IMR-90 (cell line): ENCODE data around the gene TAF3. TPM values are rescaled to one million over a fixed set of nuclear protein-coding genes. Genes with fewer than 3 reads are reported as not detected.

ENCODE experiments used
- ATAC-seq: fragments of 200-7000 bp; cut with Tn5 transposase; 2 replicates; pipeline ENCODE4 v1.9.1; 2020; ENCODE audit warnings: low read depth, mild to moderate bottlenecking, moderate library complexity
- BruUV-seq: library from RNA; stranded (reverse); fragments of 400-500 nt; replicated peaks from 2 replicates; lab custom pipeline; 2021; lab: Mats Ljungman, UMichigan
- CTCF ChIA-PET: fragments of 300-600 bp; formaldehyde crosslinking; extraction: SDS; loops from one replicate; lab custom pipeline; 2021; ENCODE audit warnings: antibody characterized with exemption; lab: Yijun Ruan, JAX
- POLR2A ChIA-PET: fragments of 300-600 bp; sonication (Branson Sonifier 250); formaldehyde crosslinking; loops from one replicate; lab custom pipeline; 2022; ENCODE audit warnings: antibody characterized with exemption; ENCODE audit not compliant: unreplicated experiment; lab: Charles Lee
- DNase-seq: peaks from one replicate; pipeline ENCODE4 v3.0.0; 2013
- H2AFZ ChIP-seq: replicated peaks from 2 replicates; pipeline ENCODE3; 2013; ENCODE audit warnings: low read length, mild to moderate bottlenecking; ENCODE audit not compliant: poor library complexity
- H2AK5ac ChIP-seq: 2 replicates; pipeline ENCODE4 v1.6.1; 2013; ENCODE audit warnings: low read depth, low read length, inconsistent platforms
- H2AK9ac ChIP-seq: replicated peaks from 2 replicates; pipeline ENCODE3; 2013; ENCODE audit warnings: mild to moderate bottlenecking, low read depth, low read length, moderate library complexity; ENCODE audit not compliant: poor library complexity
- H2BK120ac ChIP-seq: 2 replicates; pipeline ENCODE4 v1.6.1; 2013; ENCODE audit warnings: low read depth, low read length, inconsistent platforms
- H2BK15ac ChIP-seq: 3 replicates; pipeline ENCODE4 v1.6.1; 2013; ENCODE audit warnings: low read depth, low read length, inconsistent platforms
- H2BK20ac ChIP-seq: 2 replicates; pipeline ENCODE4 v1.6.1; 2013; ENCODE audit warnings: low read depth, mild to moderate bottlenecking, inconsistent platforms, low read length, moderate library complexity
- H2BK5ac ChIP-seq: 2 replicates; pipeline ENCODE4 v1.6.1; 2013; ENCODE audit warnings: mild to moderate bottlenecking, low read depth, low read length, inconsistent platforms; ENCODE audit not compliant: poor library complexity, severe bottlenecking
- H3K14ac ChIP-seq: replicated peaks from 2 replicates; pipeline ENCODE4 v1.6.1; 2013; ENCODE audit warnings: low read depth, low read length, inconsistent platforms
- H3K18ac ChIP-seq: 2 replicates; pipeline ENCODE4 v1.6.1; 2013; ENCODE audit warnings: low read depth, low read length, control low read depth
- H3K23ac ChIP-seq: 2 replicates; pipeline ENCODE4 v1.6.1; 2013; ENCODE audit warnings: low read depth, low read length, inconsistent platforms
- H3K27ac ChIP-seq: 2 replicates; pipeline ENCODE4 v1.5.1; 2013; ENCODE audit warnings: mild to moderate bottlenecking, control low read depth, low read length; ENCODE audit not compliant: insufficient read depth
- H3K27me3 ChIP-seq: 2 replicates; pipeline ENCODE4 v1.6.1; 2013; ENCODE audit warnings: low read length; ENCODE audit not compliant: control insufficient read depth, insufficient read depth
- H3K36me3 ChIP-seq: 2 replicates; pipeline ENCODE4 v1.6.1; 2013; ENCODE audit warnings: low read length, mixed read lengths; ENCODE audit not compliant: control insufficient read depth, insufficient read depth
- H3K4ac ChIP-seq: 2 replicates; pipeline ENCODE4 v1.6.1; 2013; ENCODE audit warnings: low read depth, low read length, inconsistent platforms
- H3K4me1 ChIP-seq: 2 replicates; pipeline ENCODE4 v1.6.1; 2013; ENCODE audit warnings: low read length, mixed read lengths; ENCODE audit not compliant: control insufficient read depth, insufficient read depth
- H3K4me2 ChIP-seq: 2 replicates; pipeline ENCODE4 v1.6.1; 2013; ENCODE audit warnings: low read depth, mild to moderate bottlenecking, control low read depth, low read length, moderate library complexity
- H3K4me3 ChIP-seq: 2 replicates; pipeline ENCODE4 v1.5.1; 2013; ENCODE audit warnings: low read depth, mild to moderate bottlenecking, control low read depth, low read length, moderate library complexity; ENCODE audit not compliant: insufficient read depth
- H3K56ac ChIP-seq: 2 replicates; pipeline ENCODE4 v1.6.1; 2013; ENCODE audit warnings: low read length, inconsistent platforms; ENCODE audit not compliant: insufficient read depth; ENCODE audit errors: extremely low read depth
- H3K79me1 ChIP-seq, 2 experiments: 2 replicates each; pipeline ENCODE4 v1.6.1; 2013; ENCODE audit warnings: low read length in 2 of 2, inconsistent platforms in 1 of 2, low read depth in 1 of 2
- H3K9ac ChIP-seq: 2 replicates; pipeline ENCODE4 v1.6.1; 2013; ENCODE audit warnings: low read depth, low read length, control low read depth
- H3K9me1 ChIP-seq: 2 replicates; pipeline ENCODE4 v1.6.1; 2013; ENCODE audit warnings: low read length, inconsistent platforms; ENCODE audit not compliant: insufficient read depth
- H3K9me3 ChIP-seq: 2 replicates; pipeline ENCODE4 v1.6.1; 2013; ENCODE audit warnings: low read length; ENCODE audit not compliant: control insufficient read depth, insufficient read depth
- H4K20me1 ChIP-seq: 2 replicates; pipeline ENCODE4 v1.6.1; 2013; ENCODE audit warnings: low read length, inconsistent platforms; ENCODE audit not compliant: insufficient read depth
- H4K5ac ChIP-seq: 2 replicates; pipeline ENCODE4 v1.6.1; 2013; ENCODE audit warnings: mild to moderate bottlenecking, low read depth, low read length, control low read depth
- H4K8ac ChIP-seq, 2 experiments: 2 replicates each; pipeline ENCODE4 v1.6.1; 2013; ENCODE audit warnings: low read depth in 2 of 2, low read length in 2 of 2, control low read depth in 1 of 2, inconsistent platforms in 1 of 2
- H4K91ac ChIP-seq: 2 replicates; pipeline ENCODE4 v1.6.1; 2013; ENCODE audit warnings: low read depth, low read length, inconsistent platforms; ENCODE audit not compliant: insufficient read depth
- MAFK ChIP-seq: IDR thresholded peaks from 2 replicates; pipeline ENCODE4 v1.6.1; 2012; ENCODE audit warnings: low read depth, low read length, improper control_type of control experiment
- RCOR1 ChIP-seq: IDR thresholded peaks from 2 replicates; pipeline ENCODE4 v1.6.1; 2012; ENCODE audit warnings: mild to moderate bottlenecking, low read length, improper control_type of control experiment; ENCODE audit not compliant: insufficient replicate concordance
- RFX5 ChIP-seq: IDR thresholded peaks from 2 replicates; pipeline ENCODE4 v1.8.0; 2012; ENCODE audit warnings: low read depth, mild to moderate bottlenecking, low read length, moderate library complexity
- WGBS, 2 experiments: methylation state at CpG; one replicate each; pipeline versions ENCODE4 v1.1.5 to v1.1.7; 2013; ENCODE audit warnings: missing lambda C conversion rate in 2 of 2; ENCODE audit not compliant: insufficient read length in 1 of 2; ENCODE audit errors: extremely low coverage in 2 of 2; 5-methylcytosine and 5-hydroxymethylcytosine counted together
- dilution Hi-C: fragments of 300-500 bp; cut with HindIII; formaldehyde crosslinking; loops from one replicate; pipeline ENCODE4 v1.14.3; 2018; ENCODE audit warnings: low sequenced_read_pairs; ENCODE audit not compliant: unreplicated experiment
- in situ Hi-C: fragments of 300-500 bp; cut with MboI; formaldehyde crosslinking; loops from 3 replicates; pipeline ENCODE4 v1.14.3; 2019; ENCODE audit warnings: low sequenced_read_pairs, inconsistent platforms, mixed read lengths
- intact Hi-C: fragments of 100-400 bp; cut with micrococcal nuclease; formaldehyde crosslinking; loops from 2 replicates; pipeline ENCODE4 v1.10.0; 2022
- polyA plus RNA-seq, 3 experiments: library from polyadenylated mRNA; depleted of rRNA; stranded (reverse); fragments of >200 nt; gene quantifications; 2 replicates each; pipeline ENCODE4 v1.2.3, GENCODE V29; 2012; ENCODE audit warnings: low replicate concordance in 1 of 3
- total RNA-seq: library from RNA; depleted of rRNA; stranded (reverse); fragments of >200 nt; gene quantifications from 2 replicates; pipeline ENCODE4 v1.2.3, GENCODE V29; 2012

The TAF3 gene
- total and polyA plus RNA-seq, 2 of the 4 experiments (the other 2 are of a cell fraction), result 1.4 to 2.3 TPM

DNA sequence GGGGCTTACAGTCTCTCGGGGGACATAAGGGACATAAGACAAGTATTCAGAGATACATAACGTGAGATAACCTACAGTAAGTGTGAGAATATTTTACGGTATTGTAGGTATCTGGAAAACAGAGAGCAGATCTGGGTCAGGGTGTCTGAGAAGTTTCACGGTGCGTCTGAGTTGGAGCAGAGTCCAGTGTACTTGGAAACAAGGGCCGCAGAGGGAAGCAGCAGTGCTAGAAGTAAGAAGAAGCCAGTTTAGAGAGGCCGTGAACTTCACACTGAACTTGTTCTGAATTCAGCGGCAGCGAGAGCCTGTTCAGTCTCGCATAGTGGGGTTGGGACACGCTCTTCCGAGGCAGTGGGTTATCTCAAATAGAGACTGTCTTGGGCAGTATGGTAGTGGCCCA is 85.5 kb downstream of the TAF3 start:
- 97% methylated on average over 6 of the region's 12 CpGs; no CpG with 5 or more reads in 1 of the 2 experiments for WGBS, 2 experiments
- POLR2A ChIA-PET, result no interaction called here

More for the DNA sequence above, 85.5 kb downstream of the TAF3 start:
- H3K23ac ChIP-seq, result no peak overlapping the region
- H2AFZ ChIP-seq, result no peak overlapping the region
- no peak overlapping the region for H2BK120ac ChIP-seq
- intact Hi-C loops, result no loop called here
- CTCF ChIA-PET, result interaction anchor here (0.7 kb wide), 1 partner anchor 17 kb away, joined by 3 read pairs; no protein-coding TSS in a partner anchor
- H2BK15ac ChIP-seq, result no peak overlapping the region
- no peak for TF ChIP-seq RFX5
- TF ChIP-seq RCOR1, result no peak
- TF ChIP-seq MAFK, result no peak
- H4K8ac ChIP-seq, result no peak overlapping the region
- H2BK20ac ChIP-seq, result no peak overlapping the region
- no peak overlapping the region for H3K56ac ChIP-seq
- no peak overlapping the region for H3K4me2 ChIP-seq
- no peak for ATAC-seq
- H3K36me3 ChIP-seq, result no peaks in the 10 kb centered on the region
- no peak overlapping the region for H3K4me3 ChIP-seq
- no peak overlapping the region for H4K91ac ChIP-seq
- H3K14ac ChIP-seq, result no peak overlapping the region
- H3K18ac ChIP-seq, result no peak overlapping the region
- no peak overlapping the region for H3K9ac ChIP-seq
- no TSS peak for BruUV-seq
- no peak overlapping the region for H2AK9ac ChIP-seq
- H3K79me1 ChIP-seq, result peaks cover 5 to 6% of the 10 kb centered on the region in 2 experiments; a peak in 3 of 4 replicates
- H3K9me3 ChIP-seq, result no peaks in the 10 kb centered on the region
- no peaks in the 10 kb centered on the region for H3K27me3 ChIP-seq
- H2BK5ac ChIP-seq, result no peak overlapping the region
- no peak overlapping the region for H2AK5ac ChIP-seq
- H3K4ac ChIP-seq, result no peak overlapping the region
- no peak overlapping the region for H4K5ac ChIP-seq
- no peaks in the 10 kb centered on the region for H4K20me1 ChIP-seq
- DNase-seq, result no peak
- H3K9me1 ChIP-seq, result peaks cover 5% of the 10 kb centered on the region; the same call in 1 of the 2 replicates
- H3K4me1 ChIP-seq, result no peaks in the 10 kb centered on the region
- in situ Hi-C loops, result no loop called here
- no peak overlapping the region for H3K27ac ChIP-seq
- dilution Hi-C loops, result no loop called here
